GM21390 (cell line): ENCODE results near the gene EIF2A.

Experiments
- ATAC-seq: cut with Tn5 transposase; IDR thresholded peaks from one replicate; pipeline ENCODE4 v1.9.1; 2021; ENCODE audit not compliant: unreplicated experiment

Gene EIF2A

GRCh38 chr3:150631515-150632221, 85.1 kb downstream of the EIF2A start:
- ATAC-seq = no peak

- ATAC-seq = no peak
Measured at GRCh38 chr3:150635076-150635475, 88.5 kb downstream of the EIF2A start.

- ATAC-seq = no peak
Measured at GRCh38 chr3:150635526-150635925, 88.9 kb downstream of the EIF2A start.
